Measurements from ENCODE around the gene MAP9. TPM values are rescaled to one million over a fixed set of nuclear protein-coding genes. Genes with fewer than 3 reads are reported as not detected.
"Not testable (repeated sequence)": the region's sequence is repeated elsewhere in the genome, so short reads cannot be mapped to it uniquely, and the experiment has no call there.

MAP9 gene
- 20.1 TPM for total RNA-seq
- polyA plus RNA-seq (ENCODE audit: insufficient read depth, low read depth, low replicate concordance): 6.2 TPM
- long read RNA-seq, donor 1, partial matches to known transcripts: 0 of 2 reads
- long read RNA-seq, donor 1, other reads (novel, unspliced or antisense): 0 of 2 reads
- long read RNA-seq, donor 2, partial matches to known transcripts: 0 of 1 reads
- long read RNA-seq, donor 2, other reads (novel, unspliced or antisense): 0 of 1 reads
- long read RNA-seq, donor 3, partial matches to known transcripts: 0 of 2 reads
- long read RNA-seq, donor 3, other reads (novel, unspliced or antisense): 0 of 2 reads
- long read RNA-seq, donor 4, full-length matches to known transcripts: 1 of 1 reads
- long read RNA-seq, donor 4, partial matches to known transcripts: 0 of 1 reads
- long read RNA-seq, donor 4, other reads (novel, unspliced or antisense): 0 of 1 reads
- long read RNA-seq, donor 5, partial matches to known transcripts: 0 of 2 reads
- long read RNA-seq, donor 5, other reads (novel, unspliced or antisense): 0 of 2 reads
- long read RNA-seq, donor 6, full-length matches to known transcripts: 4 of 4 reads
- long read RNA-seq, donor 6, partial matches to known transcripts: 0 of 4 reads
- long read RNA-seq, donor 6, other reads (novel, unspliced or antisense): 0 of 4 reads
- long read RNA-seq, donor 7, partial matches to known transcripts: 8 of 16 reads
- long read RNA-seq, donor 7, other reads (novel, unspliced or antisense): 5 of 16 reads
- long read RNA-seq, donor 8, partial matches to known transcripts: 0 of 1 reads
- long read RNA-seq, donor 8, other reads (novel, unspliced or antisense): 0 of 1 reads
- long read RNA-seq, donor 9, partial matches to known transcripts: 0 of 3 reads
- long read RNA-seq, donor 9, other reads (novel, unspliced or antisense): 0 of 3 reads
- long read RNA-seq, donor 10, partial matches to known transcripts: 6 of 10 reads
- long read RNA-seq, donor 10, other reads (novel, unspliced or antisense): 0 of 10 reads

DNA sequence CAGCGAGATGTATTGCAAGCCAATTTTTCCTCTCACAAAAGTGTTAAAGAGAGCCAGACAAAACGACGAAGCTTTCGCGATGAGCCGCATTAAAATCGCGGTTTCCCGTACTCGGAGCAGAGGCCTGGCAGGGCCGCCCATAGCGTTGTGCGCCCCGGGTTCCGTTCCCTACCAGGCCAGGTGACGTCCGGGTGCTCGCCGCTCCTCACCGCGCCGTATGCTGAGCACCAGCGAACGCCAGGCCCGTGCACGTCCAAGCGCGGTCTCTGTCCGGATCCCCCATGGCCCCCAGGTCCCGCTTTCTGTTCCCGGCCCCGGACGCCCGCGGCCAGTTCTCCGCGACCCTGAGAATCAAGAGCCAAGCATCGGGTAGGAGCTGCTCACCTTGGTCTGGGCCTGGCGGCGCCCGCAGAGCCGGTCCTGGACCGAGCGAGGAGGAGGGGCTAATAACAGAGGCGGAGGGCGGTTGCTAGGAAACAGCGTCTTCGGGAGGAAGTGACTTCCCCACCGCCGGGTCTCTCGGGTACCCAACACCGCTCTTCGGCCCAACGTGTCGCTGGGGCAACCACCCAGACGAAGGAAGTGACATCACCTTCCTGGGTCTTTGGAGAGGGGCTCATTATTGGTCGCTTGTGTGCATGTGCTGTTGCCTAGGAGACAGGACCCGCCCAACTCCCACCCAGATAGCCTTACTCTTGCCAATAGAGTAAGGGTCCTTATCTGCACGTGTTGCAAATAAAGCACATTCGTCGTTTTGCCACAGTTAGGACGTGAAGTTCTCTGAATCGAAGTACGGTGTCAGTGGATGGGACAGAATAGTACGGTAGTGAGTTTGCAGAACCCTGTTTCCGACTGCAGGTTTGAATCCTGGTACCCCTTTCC lies at the start of gene MAP9:
TSS of gene MAP9 (minus strand) at position 579 of the 882 bp plus-strand sequence. CDS start 1,115 bp downstream, outside the sequence.
- Histone ChIP-seq H3K36me3 (ENCODE audit: control insufficient read depth in 2 of 3, insufficient read depth in 3 of 3, low read length in 3 of 3) (no peaks in the 10 kb centered on the region), H3K4me3 (ENCODE audit: low read length in 3 of 3) (peak within 1 kb of the TSS; percentile 71 to 81 (median 77)), H3K9ac (ENCODE audit: low read length in 3 of 3) (peak within 1 kb of the TSS; percentile 38 to 54 (median 50)), H3K9me3 (ENCODE audit: control insufficient read depth in 2 of 3, insufficient read depth in 1 of 3, low read length in 3 of 3) (no peaks in the 10 kb centered on the region), H3K4me1 (ENCODE audit: control insufficient read depth in 2 of 3, insufficient read depth in 2 of 3, low read depth in 1 of 3, low read length in 3 of 3) (peaks cover 0 to 4% (median 3%) of the 10 kb centered on the region in 3 donors), H3K27ac (ENCODE audit: low read depth in 2 of 2, low read length in 2 of 2) (no peak within 1 kb of the TSS), H3K27me3 (ENCODE audit: control insufficient read depth, insufficient read depth, low read length) (no peaks in the 10 kb centered on the region)
- intact Hi-C loops (cut with DNase I): no loop called here
- DNase-seq: peak; percentile 97 to 99 (median 98)
- TF ChIP-seq, protein P1, sequence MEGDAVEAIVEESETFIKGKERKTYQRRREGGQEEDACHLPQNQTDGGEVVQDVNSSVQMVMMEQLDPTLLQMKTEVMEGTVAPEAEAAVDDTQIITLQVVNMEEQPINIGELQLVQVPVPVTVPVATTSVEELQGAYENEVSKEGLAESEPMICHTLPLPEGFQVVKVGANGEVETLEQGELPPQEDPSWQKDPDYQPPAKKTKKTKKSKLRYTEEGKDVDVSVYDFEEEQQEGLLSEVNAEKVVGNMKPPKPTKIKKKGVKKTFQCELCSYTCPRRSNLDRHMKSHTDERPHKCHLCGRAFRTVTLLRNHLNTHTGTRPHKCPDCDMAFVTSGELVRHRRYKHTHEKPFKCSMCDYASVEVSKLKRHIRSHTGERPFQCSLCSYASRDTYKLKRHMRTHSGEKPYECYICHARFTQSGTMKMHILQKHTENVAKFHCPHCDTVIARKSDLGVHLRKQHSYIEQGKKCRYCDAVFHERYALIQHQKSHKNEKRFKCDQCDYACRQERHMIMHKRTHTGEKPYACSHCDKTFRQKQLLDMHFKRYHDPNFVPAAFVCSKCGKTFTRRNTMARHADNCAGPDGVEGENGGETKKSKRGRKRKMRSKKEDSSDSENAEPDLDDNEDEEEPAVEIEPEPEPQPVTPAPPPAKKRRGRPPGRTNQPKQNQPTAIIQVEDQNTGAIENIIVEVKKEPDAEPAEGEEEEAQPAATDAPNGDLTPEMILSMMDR (IDR thresholded peaks at IDR 0.05; ENCODE audit: borderline replicate concordance, extremely low read depth, insufficient read depth): no peak
- no peak for FAIRE-seq

DNA sequence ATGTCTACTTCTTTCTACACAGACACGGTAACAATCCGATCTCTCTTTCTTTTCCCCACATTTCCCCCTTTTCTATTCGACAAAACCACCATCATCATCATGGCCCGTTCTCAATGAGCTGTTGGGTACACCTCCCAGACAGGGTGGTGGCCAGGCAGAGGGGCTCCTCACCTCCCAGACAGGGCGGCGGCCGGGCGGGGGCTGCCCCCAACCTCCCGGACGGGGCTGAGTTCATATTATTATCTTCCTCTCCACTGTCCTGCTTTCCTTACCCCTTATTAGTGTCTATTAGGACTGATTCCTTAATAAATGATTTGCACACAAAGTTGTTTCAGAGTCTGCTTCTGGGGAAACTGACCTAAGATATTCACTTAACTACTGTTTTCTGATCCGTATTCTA lies 48.0 kb upstream of the MAP9 start:
- H3K4me3 ChIP-seq (ENCODE audit: low read length in 3 of 3); FAIRE-seq; intact Hi-C loops (cut with DNase I): not testable (repeated sequence)

DNA sequence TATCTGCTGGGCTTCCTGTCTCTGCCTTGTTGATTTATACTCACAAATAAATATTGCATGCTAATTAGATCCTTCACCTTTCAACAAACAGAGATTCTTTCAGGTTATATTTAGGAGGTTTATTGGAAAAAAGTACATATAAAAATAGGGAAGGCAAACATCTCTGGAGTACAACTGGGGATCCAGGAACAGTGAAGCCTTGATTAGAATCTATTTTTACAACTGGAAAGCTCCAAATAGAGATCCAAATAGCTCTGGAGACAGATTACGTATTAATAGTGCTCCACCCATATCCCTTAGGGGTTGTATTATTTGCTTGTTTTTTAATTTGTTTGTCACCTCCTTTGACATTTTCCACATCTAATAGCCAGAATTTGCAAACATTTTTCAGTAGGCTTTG lies 46.9 kb upstream of the MAP9 start:
- no peak for DNase-seq
- Histone ChIP-seq H3K27ac (ENCODE audit: low read depth in 2 of 2, low read length in 2 of 2) (no peak overlapping the region), H3K9me3 (ENCODE audit: control insufficient read depth in 2 of 3, insufficient read depth in 1 of 3, low read length in 3 of 3) (no peaks in the 10 kb centered on the region), H3K4me1 (ENCODE audit: control insufficient read depth in 2 of 3, insufficient read depth in 2 of 3, low read depth in 1 of 3, low read length in 3 of 3) (no peaks in the 10 kb centered on the region), H3K9ac (ENCODE audit: low read length in 3 of 3) (no peak overlapping the region), H3K27me3 (ENCODE audit: control insufficient read depth, insufficient read depth, low read length) (no peaks in the 10 kb centered on the region), H3K36me3 (ENCODE audit: control insufficient read depth in 2 of 3, insufficient read depth in 3 of 3, low read length in 3 of 3) (no peaks in the 10 kb centered on the region), H3K4me3 (ENCODE audit: low read length in 3 of 3) (no peak overlapping the region)
- TF ChIP-seq, protein P1 (IDR thresholded peaks at IDR 0.05; ENCODE audit: borderline replicate concordance, extremely low read depth, insufficient read depth): no peak
- no peak for FAIRE-seq
- intact Hi-C loops (cut with DNase I): no loop called here

More for the DNA sequence above, 48.0 kb upstream of the MAP9 start:
- H3K9me3 ChIP-seq (ENCODE audit: control insufficient read depth in 2 of 3, insufficient read depth in 1 of 3, low read length in 3 of 3); H3K27me3 ChIP-seq (ENCODE audit: control insufficient read depth, insufficient read depth, low read length); H3K4me1 ChIP-seq (ENCODE audit: control insufficient read depth in 2 of 3, insufficient read depth in 2 of 3, low read depth in 1 of 3, low read length in 3 of 3); H3K36me3 ChIP-seq (ENCODE audit: control insufficient read depth in 2 of 3, insufficient read depth in 3 of 3, low read length in 3 of 3); DNase-seq; H3K9ac ChIP-seq (ENCODE audit: low read length in 3 of 3); H3K27ac ChIP-seq (ENCODE audit: low read depth in 2 of 2, low read length in 2 of 2): not testable (repeated sequence)

All from kidney (tissue), 22 donors.